Sigmoid colon (tissue), 4 donors: Measurements from ENCODE around the gene ARHGAP18.

Experiments
- EP300 ChIP-seq, 4 donors: sonication (generic); formaldehyde crosslinking; IDR thresholded peaks; one replicate each; pipeline ENCODE4 v1.6.1; 2017; ENCODE audit warnings: antibody characterized with exemption in 4 of 4
- POLR2A ChIP-seq, 2 donors: fragments of 450-650 bp; IDR thresholded peaks; one replicate each; pipeline ENCODE4 v1.6.1; 2016; ENCODE audit warnings: antibody characterized with exemption in 2 of 2, mild to moderate bottlenecking in 2 of 2, moderate library complexity in 2 of 2
- POLR2AphosphoS5 ChIP-seq, 4 donors: sonication (generic); formaldehyde crosslinking; IDR thresholded peaks; one replicate each; pipeline ENCODE4 v1.6.1; 2017; ENCODE audit warnings: antibody characterized with exemption in 4 of 4
- TF ChIP-seq, protein P1 (sequence below), 4 experiments: fragments of 450-650 bp in 3 of 4; fragments of 200-600 bp in 1 of 4; IDR thresholded peaks; one replicate each; pipeline ENCODE4 v1.5.1; 2016 to 2019; ENCODE audit warnings: antibody characterized with exemption in 4 of 4, mild to moderate bottlenecking in 3 of 4, moderate library complexity in 2 of 4

- TF ChIP-seq, protein P1, sequence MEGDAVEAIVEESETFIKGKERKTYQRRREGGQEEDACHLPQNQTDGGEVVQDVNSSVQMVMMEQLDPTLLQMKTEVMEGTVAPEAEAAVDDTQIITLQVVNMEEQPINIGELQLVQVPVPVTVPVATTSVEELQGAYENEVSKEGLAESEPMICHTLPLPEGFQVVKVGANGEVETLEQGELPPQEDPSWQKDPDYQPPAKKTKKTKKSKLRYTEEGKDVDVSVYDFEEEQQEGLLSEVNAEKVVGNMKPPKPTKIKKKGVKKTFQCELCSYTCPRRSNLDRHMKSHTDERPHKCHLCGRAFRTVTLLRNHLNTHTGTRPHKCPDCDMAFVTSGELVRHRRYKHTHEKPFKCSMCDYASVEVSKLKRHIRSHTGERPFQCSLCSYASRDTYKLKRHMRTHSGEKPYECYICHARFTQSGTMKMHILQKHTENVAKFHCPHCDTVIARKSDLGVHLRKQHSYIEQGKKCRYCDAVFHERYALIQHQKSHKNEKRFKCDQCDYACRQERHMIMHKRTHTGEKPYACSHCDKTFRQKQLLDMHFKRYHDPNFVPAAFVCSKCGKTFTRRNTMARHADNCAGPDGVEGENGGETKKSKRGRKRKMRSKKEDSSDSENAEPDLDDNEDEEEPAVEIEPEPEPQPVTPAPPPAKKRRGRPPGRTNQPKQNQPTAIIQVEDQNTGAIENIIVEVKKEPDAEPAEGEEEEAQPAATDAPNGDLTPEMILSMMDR (IDR thresholded peaks at IDR 0.05): no peak
- TF ChIP-seq POLR2A (IDR thresholded peaks at IDR 0.05) (no peak), EP300 (IDR thresholded peaks at IDR 0.05) (no peak), POLR2AphosphoS5 (IDR thresholded peaks at IDR 0.05) (no peak)
Observed at GRCh38 chr6:129645106-129645829, 64.7 kb downstream of the ARHGAP18 start.
